AG04449 (cell line): ENCODE data around the gene HERC2.

Experiments used
- CTCF ChIA-PET: fragments of 350-600 bp; formaldehyde crosslinking; extraction: SDS; loops from one replicate; lab custom pipeline; 2021; ENCODE audit warnings: antibody characterized with exemption; lab: Yijun Ruan, JAX
- POLR2A ChIA-PET: fragments of 400-600, 350-600 bp; formaldehyde crosslinking; extraction: SDS; loops from one replicate; lab custom pipeline; 2020; ENCODE audit warnings: antibody characterized with exemption, inconsistent platforms; lab: Yijun Ruan, JAX
- DNase-seq: peaks from one replicate; pipeline ENCODE4 v3.0.0-alpha.2; 2010; ENCODE audit warnings: low read depth, low spot score
- H3K4me3 ChIP-seq: 2 replicates; pipeline ENCODE4 v1.5.1; 2011; ENCODE audit warnings: low read depth, mild to moderate bottlenecking, control low read depth, low read length
- CTCF ChIP-seq: IDR thresholded peaks from one replicate; pipeline ENCODE4 v1.5.1; 2011; ENCODE audit warnings: mild to moderate bottlenecking, moderate library complexity, low read length, control low read depth, inconsistent platforms; ENCODE audit not compliant: insufficient read depth; ENCODE audit errors: missing control alignments

Gene HERC2

GRCh38 chr15:28094732-28095521 lies 227.1 kb downstream of the HERC2 start:
- DNase-seq, result no peak
- ChIA-PET POLR2A (no interaction called here), CTCF (interaction anchor here (1.3 kb wide), 1 partner anchor 73 kb away, joined by 3 read pairs; no protein-coding TSS in a partner anchor)
- no peak for TF ChIP-seq CTCF
- peak overlapping the region; percentile 23; the same call in 1 of the 2 replicates for H3K4me3 ChIP-seq

GRCh38 chr15:28093752-28094535 lies 228.0 kb downstream of the HERC2 start:
- POLR2A ChIA-PET, result no interaction called here
- DNase-seq, result no peak
- no peak for TF ChIP-seq CTCF
- no peak overlapping the region for H3K4me3 ChIP-seq
- CTCF ChIA-PET, result no interaction called here

DNA sequence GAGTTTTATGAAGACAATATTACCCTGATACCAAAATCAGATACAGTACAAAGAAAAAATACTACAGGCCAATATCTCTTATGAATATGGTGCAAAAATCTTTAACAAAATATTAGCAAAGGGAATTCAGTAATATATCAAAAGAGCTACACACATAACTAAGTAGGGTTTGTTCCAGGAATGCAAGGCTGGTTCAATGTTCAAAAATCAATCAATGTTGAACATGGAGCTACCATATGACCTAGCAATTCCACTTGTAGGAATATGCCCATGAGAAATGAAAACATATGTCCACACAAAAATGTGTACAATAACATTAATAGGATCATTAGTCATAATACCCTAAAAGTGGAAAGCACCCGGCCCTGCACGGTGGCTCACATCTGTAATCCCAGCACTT lies 230.7 kb downstream of the HERC2 start:
- POLR2A ChIA-PET, result no interaction called here
- CTCF ChIA-PET, result interaction anchor here (1.2 to 1.4 kb wide), 2 partner anchors 9 to 34 kb away, joined by 4 read pairs; no protein-coding TSS in a partner anchor
- no peak for DNase-seq
- H3K4me3 ChIP-seq, result no peak overlapping the region
- no peak for TF ChIP-seq CTCF

GRCh38 chr15:28086175-28086703 lies 235.7 kb downstream of the HERC2 start:
- TF ChIP-seq CTCF, result peak; percentile 81
- ChIA-PET CTCF (interaction anchor here (1.2 to 1.6 kb wide), 4 partner anchors 11 to 40 kb away, joined by 3 to 10 read pairs (median 5); no protein-coding TSS in a partner anchor), POLR2A (no interaction called here)
- DNase-seq, result no peak
- H3K4me3 ChIP-seq, result no peak overlapping the region

DNA sequence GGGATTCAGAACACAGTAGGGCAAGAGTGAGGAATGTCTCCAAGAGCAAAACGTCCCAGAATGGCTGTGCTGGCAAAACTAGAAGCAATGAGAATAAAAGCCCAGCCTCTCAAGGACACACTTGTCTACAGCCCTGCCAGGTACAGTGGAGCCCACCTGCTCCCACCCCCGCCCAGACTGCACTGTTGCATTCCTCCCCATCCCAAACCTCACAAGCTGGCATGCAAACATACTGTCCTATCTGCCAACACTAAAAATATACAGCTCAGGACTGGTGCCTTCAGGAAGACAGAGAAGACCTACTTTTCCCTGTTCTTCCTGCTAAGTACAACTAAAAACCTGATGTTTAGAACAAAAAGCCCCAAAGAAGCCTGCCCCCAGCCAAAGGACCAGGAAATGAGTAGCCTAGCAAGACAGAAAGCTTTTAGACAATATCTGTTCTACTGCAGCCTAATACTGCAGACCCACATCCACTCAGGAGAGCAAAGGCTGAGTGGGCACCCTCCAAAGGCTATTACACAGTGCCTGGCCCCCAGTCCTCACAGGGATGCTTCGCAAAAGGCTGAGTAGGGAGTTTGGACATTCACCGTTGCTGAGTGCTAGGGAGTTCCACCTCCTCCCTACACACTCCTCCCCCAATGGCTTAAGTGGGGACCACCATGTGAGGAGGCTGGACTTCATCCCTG lies 236.3 kb downstream of the HERC2 start:
- POLR2A ChIA-PET, result no interaction called here
- CTCF ChIA-PET, result interaction anchor here (0.8 to 1.6 kb wide), 5 partner anchors 10 to 40 kb away, joined by 3 to 10 read pairs (median 4); no protein-coding TSS in a partner anchor
- TF ChIP-seq CTCF, result no peak
- H3K4me3 ChIP-seq, result no peak overlapping the region
- no peak for DNase-seq
